HG03378 (cell line): ENCODE results near the gene TMEM221.

Source experiments
- ATAC-seq: cut with Tn5 transposase; IDR thresholded peaks from one replicate; pipeline ENCODE4 v1.9.1; 2021; ENCODE audit warnings: mild to moderate bottlenecking, moderate library complexity; ENCODE audit not compliant: unreplicated experiment

Gene TMEM221

DNA sequence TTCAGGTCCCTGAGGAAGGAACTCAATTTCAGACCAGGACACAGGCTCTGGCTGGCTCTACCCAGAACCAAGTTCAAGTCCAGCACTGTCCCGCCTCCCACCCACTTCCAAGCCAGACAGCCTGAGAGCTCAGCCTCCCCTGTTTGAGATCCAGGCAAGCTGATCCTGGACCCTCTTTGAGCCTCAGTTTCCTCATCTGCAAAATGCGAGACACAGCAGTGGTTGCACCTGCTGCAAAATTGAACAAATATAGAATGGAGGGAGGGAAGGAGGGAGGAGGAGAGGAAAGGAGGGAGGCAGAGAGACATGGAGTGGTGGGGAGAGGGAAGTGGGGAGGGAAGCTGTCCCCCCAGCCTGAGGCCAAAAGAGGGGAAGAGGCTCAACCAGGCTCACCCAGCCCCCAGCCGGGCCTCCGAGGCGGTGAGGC lies 751 bp downstream of the TMEM221 start:
- ATAC-seq, result no peak

DNA sequence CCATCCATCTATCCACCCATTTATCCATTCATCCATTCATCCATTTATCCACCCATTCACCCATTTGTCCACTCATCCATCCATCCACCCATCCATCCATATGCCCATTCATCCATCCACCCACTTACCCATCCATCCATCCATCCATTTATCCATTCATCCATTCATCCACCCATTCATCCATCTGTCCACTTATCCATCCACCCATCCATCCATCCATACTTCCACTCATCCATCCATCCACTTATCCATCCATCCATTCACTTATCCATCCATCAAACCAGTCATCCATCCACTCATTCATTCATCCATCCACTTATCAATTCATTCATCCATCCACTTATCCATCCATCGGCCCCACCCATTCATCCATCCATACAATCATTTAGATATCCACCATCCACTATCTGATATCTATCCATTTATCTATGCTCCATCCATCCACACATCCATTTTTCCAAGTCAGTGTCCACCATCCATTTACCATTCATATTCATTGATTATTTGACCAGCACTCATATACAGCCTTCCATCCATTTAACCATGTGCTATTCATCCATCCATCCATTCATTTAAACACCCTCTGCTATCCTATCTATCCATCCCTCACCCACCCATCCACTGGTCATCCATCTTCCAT lies 2.8 kb downstream of the TMEM221 start:
- ATAC-seq, result no peak

GRCh38 chr19:17441241-17442021 lies 7.0 kb downstream of the TMEM221 start:
- ATAC-seq, result no peak

GRCh38 chr19:17436874-17437267 lies 11.6 kb downstream of the TMEM221 start:
- ATAC-seq, result no peak

DNA sequence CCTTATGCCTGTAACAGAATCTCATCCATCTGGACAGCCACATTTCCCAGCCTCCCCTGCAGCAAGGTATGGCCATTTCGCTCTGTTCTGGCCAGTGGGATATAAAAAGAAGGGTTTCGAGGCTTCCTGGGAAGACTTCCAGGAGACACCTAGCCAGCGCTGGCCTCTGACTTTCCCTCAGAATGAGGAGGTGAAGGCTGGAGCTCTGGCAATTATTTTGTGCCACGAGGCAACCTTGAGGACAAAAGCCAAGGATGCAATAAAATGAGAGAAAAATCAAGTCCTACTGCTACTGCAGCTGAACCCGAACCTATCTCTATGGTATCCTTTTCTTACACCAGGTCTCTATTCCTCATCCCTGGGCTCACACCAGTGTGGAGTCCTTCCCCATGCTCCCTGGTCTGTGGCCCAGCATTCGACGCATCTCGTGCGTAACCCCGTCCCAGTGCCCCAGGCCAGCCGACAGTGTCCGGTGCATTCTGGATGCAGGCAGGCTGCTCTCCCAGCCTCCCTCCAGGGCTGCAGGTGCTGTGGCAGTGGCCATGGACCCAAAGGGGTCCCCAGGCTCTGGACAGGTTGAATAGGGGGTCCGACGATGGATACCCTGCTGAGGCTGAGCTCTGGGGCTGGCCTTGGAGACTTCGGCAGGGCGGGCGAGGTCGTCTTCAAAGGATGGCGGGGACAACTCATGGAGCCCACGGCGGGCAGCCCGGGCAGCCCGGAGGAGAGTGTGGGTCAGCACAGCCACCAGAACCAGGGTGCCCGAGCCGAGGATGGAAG lies 12.2 kb downstream of the TMEM221 start:
- ATAC-seq, result no peak

GRCh38 chr19:17435218-17435617 lies 13.2 kb downstream of the TMEM221 start:
- no peak for ATAC-seq

DNA sequence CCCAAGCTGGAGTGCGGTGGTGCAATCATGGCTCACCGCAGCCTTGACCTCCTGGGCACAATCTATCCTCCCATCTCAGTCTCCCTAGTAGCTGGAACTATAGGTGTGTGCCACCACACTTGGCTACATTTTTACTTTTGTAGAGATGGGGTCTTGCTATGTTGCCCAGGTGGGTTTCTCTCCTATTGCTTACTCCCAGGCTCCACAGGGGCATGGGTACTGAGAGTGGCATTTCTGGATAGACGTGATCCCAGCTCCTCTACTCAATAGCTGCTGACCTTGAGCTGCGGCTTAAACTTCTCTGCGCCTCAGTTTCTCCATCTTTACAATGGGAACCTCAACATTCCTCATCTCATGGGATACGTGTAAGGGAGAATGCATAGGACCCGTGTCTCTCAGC lies 17.1 kb downstream of the TMEM221 start:
- ATAC-seq, result no peak

DNA sequence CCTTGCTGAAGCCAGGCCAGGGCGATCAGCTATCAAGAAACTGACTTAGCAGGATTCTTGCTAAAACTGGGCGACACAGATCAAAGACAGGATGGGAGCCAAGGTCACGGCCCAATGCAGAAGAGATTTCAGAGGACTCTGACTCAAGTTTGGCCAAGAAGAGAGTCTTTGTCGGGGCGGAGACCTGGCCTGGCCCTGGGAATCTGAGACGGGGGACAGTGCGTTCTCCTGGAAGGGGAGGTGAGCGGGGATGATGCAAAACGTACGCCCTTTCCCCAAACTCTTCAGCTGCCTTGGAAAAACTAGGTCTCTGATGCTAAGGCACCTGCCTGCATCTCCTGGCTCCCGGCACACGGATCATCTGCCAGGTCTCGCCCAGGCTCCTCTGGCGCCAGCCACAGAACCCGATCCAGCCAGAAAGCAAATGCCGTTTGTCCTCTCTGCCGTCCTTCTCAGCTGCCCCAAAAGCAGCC lies 18.8 kb downstream of the TMEM221 start:
- no peak for ATAC-seq

DNA sequence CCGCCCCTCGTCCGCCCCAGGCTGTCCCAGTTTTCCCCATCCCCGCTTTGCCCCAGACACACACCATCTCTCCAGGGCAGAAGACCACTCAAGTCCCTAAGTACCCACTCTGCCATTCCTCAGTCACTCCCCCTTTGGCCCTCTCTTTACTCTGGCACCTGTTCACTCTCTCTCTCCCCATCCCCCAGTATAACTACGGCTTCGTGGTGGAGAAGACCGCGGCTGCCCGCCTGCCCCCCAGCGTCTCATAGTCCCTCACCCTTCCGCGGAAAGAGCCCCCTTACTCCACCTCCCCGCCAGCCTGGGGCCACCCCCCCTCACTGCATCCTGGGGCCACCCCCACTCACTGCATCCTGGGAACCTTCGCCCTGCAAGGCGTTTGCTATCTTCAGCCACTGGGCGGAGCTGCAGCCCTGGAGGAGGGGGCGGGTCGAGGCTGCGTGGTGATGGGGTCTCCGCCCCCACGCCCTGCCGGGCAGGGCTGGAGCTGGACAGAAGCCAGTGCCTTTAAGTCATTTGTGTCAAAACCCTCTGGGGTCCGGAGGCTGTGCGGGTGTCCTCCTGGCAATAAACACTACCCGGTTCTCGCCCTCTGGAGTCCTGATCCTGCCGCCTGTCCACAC lies 23.6 kb downstream of the TMEM221 start:
- no peak for ATAC-seq

- no peak for ATAC-seq
Measured at GRCh38 chr19:17423429-17424208, 24.8 kb downstream of the TMEM221 start.

DNA sequence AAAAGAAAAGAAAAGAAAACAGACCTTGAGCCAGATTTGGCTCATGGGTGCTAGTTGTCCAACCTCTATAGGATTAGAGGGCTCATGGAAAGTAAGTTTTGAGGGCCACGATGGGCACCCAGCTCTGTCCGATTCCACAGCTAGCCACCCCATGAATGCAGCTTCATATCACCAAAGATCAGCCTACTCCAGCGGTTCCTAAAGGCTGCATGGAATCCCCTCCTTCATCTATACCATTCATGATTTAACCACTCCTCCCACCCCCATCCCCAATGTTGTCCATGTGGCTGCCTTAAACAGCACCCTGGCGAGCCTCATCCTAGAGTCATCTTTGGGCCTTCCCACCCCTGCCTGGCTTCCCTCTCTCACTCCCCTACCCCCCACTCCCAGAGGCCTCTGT lies 26.5 kb downstream of the TMEM221 start:
- ATAC-seq, result no peak

DNA sequence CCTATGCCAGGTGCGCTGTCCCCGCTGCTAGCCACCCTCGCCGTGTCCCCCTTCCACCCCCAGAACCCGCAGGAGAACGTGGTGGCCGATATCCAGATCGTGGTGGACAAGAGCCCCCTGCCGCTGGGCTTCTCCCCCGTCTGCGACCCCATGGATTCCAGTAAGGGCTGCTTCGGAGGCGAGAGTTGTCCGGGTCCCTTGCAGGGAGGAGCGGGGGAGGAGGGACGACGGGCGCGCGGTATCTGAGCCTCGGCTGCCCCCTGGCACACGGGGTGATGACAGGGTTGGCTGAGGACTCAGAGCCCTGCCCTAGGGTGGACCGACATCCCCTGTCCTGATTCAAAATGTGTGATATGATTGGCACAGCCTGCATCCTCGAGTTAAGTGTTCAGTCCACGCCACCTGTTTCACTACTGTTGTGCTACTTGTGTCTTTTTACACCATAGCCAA lies 28.0 kb downstream of the TMEM221 start:
- no peak for ATAC-seq

DNA sequence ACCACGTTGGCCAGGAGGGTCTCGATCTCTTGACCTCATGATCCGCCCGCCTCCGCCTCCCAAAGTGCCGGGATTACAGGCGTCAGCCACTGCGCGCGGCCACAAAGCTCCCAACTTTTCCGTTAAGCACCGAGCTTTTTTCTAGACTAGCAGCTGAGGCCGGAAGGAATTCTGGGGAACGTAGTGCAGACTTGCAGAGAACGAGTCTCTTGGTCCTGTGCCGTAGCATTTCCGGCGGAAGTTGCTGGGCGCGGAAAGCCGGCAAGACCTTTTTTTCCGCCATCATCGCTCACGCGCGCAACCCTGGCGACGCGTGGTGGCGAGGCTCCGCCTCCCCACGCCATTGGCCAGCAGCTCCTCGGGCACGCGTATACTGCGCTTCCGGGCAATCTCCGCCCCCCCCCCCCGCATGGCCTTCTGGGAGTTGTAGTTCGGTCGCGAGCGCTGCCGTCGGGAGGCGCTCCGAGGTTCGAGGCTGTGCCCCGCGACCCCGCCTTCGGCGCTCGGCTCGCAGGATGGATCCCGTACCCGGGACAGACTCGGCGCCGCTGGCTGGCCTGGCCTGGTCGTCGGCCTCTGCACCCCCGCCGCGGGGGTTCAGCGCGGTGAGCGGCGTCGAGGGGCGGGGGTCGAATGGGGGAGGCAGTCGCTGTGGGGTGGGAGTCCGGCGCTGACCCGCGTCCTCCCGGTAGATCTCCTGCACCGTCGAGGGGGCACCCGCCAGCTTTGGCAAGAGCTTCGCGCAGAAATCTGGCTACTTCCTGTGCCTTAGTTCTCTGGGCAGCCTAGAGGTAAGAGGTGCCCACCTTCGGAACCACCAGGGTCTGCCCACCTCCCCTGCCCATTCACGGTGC lies 28.6 kb downstream of the TMEM221 start, which contains the start of gene MVB12A:
MVB12A (plus strand) TSS at position 427 of the 854 bp plus-strand sequence; CDS start at position 516, 89 bp downstream.
- ATAC-seq, result peak; percentile 79

DNA sequence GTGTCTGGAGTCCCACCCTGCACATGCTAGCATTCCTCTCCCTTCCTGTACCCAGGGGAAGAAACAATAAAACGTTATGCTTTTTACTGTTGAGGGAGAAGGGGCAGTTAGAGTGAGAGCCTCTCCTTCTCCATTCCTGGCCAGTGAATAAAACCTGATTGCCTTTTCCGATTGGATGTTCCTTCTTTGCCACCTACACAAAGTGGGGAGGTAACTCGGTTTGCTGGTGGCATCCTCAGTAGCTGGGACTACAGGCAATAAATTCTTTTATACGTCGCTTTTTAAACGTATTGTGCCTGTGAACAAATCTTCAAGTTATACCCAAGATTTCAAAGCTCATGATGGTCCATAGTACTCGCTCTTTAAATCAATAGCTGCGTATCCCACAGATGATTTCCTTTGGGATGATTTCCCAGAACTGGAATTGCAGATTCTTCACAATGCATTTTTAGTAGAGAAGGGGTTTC lies 29.3 kb downstream of the TMEM221 start:
- no peak for ATAC-seq

GRCh38 chr19:17418710-17419109 lies 29.8 kb downstream of the TMEM221 start:
- no peak for ATAC-seq

DNA sequence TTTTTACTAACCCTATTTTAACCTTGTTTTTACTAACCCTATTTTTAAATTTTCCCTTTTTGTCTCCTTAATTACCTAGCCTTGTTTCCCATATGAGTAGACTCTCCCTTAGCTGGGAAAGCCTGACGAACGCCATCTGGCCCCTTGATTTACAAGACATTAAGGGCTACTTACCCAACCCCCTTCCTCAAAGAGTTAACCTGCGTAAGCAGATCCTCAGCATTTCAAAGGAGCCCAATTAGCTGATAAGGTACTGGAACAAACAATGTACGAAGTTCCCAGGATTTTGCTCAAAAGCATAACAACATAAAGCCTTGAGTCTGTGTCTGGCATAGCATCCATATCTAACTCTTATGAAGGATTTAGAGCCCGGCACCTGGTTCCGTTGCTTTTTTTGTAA lies 33.3 kb downstream of the TMEM221 start:
- ATAC-seq, result no peak

DNA sequence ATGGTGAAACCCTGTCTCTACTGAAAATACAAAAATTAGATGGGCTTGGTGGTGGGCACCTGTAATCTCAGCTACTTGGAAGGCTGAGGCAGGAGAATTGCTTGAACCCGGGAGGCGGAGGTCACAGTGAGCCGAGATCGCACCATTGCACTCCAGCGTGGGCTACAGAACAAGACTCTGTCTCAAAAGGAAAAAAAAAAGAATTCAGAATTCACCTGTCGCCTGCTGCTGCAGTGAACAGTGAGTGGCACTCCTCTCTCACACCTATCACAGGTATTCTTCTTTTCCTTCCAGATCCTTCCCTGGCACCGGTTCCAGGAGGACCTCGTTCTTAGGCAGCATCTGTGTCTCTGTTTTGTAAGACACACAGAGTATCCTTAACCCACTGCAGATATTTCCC lies 34.4 kb downstream of the TMEM221 start:
- no peak for ATAC-seq

DNA sequence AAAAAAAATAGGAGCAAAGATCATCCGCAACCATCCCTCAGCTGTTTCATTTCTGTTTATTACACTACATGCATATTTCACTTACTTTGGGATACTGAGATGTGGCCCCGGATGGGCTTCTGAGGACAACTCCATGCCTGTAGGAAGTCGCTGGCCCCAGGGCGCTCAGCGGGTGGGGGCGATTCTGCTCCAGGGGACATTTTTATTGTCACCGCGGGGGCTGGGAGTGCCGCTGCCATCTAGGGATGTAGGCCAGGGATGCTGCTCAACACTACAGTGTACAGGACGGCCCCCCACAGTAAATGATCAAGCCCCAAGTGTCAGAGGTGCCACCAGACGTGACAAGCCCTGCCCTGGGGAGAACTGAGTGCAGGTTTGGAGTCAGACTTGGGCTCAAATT lies 36.7 kb downstream of the TMEM221 start:
- no peak for ATAC-seq

- ATAC-seq, result no peak
Measured at GRCh38 chr19:17409990-17410389, 38.5 kb downstream of the TMEM221 start.
